WTC11 (cell line): Measurements from ENCODE around the gene ZFYVE16. TPM values are rescaled to one million over a fixed set of nuclear protein-coding genes. Genes with fewer than 3 reads are reported as not detected.

Source experiments
- ATAC-seq: fragments of 200-7000 bp; cut with Tn5 transposase; 2 replicates; pipeline ENCODE4 v1.10.0; 2021; ENCODE audit warnings: mild to moderate bottlenecking, moderate library complexity
- CTCF ChIA-PET: fragments of 300-600 bp; sonication (Branson Sonifier 250); formaldehyde crosslinking; loops from one replicate; lab custom pipeline; 2021; ENCODE audit warnings: antibody characterized with exemption; lab: Charles Lee
- POLR2A ChIA-PET: fragments of 350-600 bp; sonication (Branson Sonifier 250); formaldehyde crosslinking; loops from one replicate; lab custom pipeline; 2021; ENCODE audit warnings: antibody characterized with exemption; lab: Charles Lee
- DNase-seq: peaks from one replicate; pipeline ENCODE4 v3.0.0; 2021; ENCODE audit warnings: low spot score
- H3K27ac Mint-ChIP-seq: 2 replicates; pipeline ENCODE4 v1.8.0; 2021; ENCODE audit warnings: mixed read lengths
- H3K27me3 Mint-ChIP-seq: 2 replicates; pipeline ENCODE4 v1.8.0; 2021; ENCODE audit warnings: low read depth, mild to moderate bottlenecking, moderate library complexity, mixed read lengths
- H3K36me3 Mint-ChIP-seq: 2 replicates; pipeline ENCODE4 v1.8.0; 2021; ENCODE audit warnings: mixed read lengths
- H3K4me1 Mint-ChIP-seq: 2 replicates; pipeline ENCODE4 v1.8.0; 2022; ENCODE audit warnings: mixed read lengths
- H3K4me3 Mint-ChIP-seq: 2 replicates; pipeline ENCODE4 v1.8.0; 2021; ENCODE audit warnings: mild to moderate bottlenecking, moderate library complexity, mixed read lengths
- H3K9me3 Mint-ChIP-seq: 2 replicates; pipeline ENCODE4 v1.8.0; 2021; ENCODE audit warnings: mixed read lengths
- AFF4 ChIP-seq: sonication (generic); formaldehyde crosslinking; IDR thresholded peaks from 2 replicates; pipeline ENCODE4 v1.8.1; 2023; ENCODE audit warnings: mild to moderate bottlenecking, missing genetic modification reagents, borderline replicate concordance
- ARID4B ChIP-seq: sonication (generic); formaldehyde crosslinking; IDR thresholded peaks from 2 replicates; pipeline ENCODE4 v1.8.0; 2023; ENCODE audit warnings: missing genetic modification reagents, mild to moderate bottlenecking, borderline replicate concordance
- CREB1 ChIP-seq: sonication (generic); formaldehyde crosslinking; IDR thresholded peaks from 2 replicates; pipeline ENCODE4 v1.8.0; 2023; ENCODE audit warnings: mild to moderate bottlenecking, missing genetic modification reagents
- ELF4 ChIP-seq: sonication (generic); formaldehyde crosslinking; IDR thresholded peaks from 2 replicates; pipeline ENCODE4 v1.8.1; 2022; ENCODE audit warnings: low read depth, mild to moderate bottlenecking, moderate library complexity, missing genetic modification reagents
- FOXP1 ChIP-seq: sonication (generic); formaldehyde crosslinking; IDR thresholded peaks from 2 replicates; pipeline ENCODE4 v1.8.0; 2022; ENCODE audit warnings: missing genetic modification reagents, mild to moderate bottlenecking, moderate library complexity, borderline replicate concordance
- HMGA2 ChIP-seq: fragments of 250-450 bp; sonication (Bioruptor Pico); IDR thresholded peaks from 2 replicates; pipeline ENCODE4 v1.4.0; 2021; ENCODE audit warnings: mild to moderate bottlenecking, moderate library complexity
- KAT7 ChIP-seq: sonication (generic); formaldehyde crosslinking; IDR thresholded peaks from 2 replicates; pipeline ENCODE4 v1.8.1; 2023; ENCODE audit warnings: missing genetic modification reagents, mild to moderate bottlenecking, borderline replicate concordance
- NFATC4 ChIP-seq: fragments of 250-450 bp; sonication (Bioruptor Pico); IDR thresholded peaks from 2 replicates; pipeline ENCODE4 v1.9.0; 2021; ENCODE audit warnings: mild to moderate bottlenecking
- SMAD3 ChIP-seq: sonication (generic); formaldehyde crosslinking; IDR thresholded peaks from 2 replicates; pipeline ENCODE4 v1.8.0; 2022; ENCODE audit warnings: missing genetic modification reagents, mild to moderate bottlenecking, borderline replicate concordance
- TCF7 ChIP-seq: sonication (generic); formaldehyde crosslinking; IDR thresholded peaks from 2 replicates; pipeline ENCODE4 v1.8.0; 2022; ENCODE audit warnings: mild to moderate bottlenecking, low read depth, missing genetic modification reagents, moderate library complexity
- TEAD1 ChIP-seq: sonication (generic); formaldehyde crosslinking; IDR thresholded peaks from 2 replicates; pipeline ENCODE4 v1.8.0; 2022; ENCODE audit warnings: mild to moderate bottlenecking, missing genetic modification reagents
- TEAD4 ChIP-seq: sonication (generic); formaldehyde crosslinking; IDR thresholded peaks from 2 replicates; pipeline ENCODE4 v1.8.0; 2022; ENCODE audit warnings: mild to moderate bottlenecking, missing genetic modification reagents
- TP53 ChIP-seq: sonication (generic); formaldehyde crosslinking; IDR thresholded peaks from 2 replicates; pipeline ENCODE4 v1.8.1; 2023; ENCODE audit warnings: mild to moderate bottlenecking, missing genetic modification reagents
- ZNF219 ChIP-seq: sonication (generic); formaldehyde crosslinking; IDR thresholded peaks from 2 replicates; pipeline ENCODE4 v1.8.0; 2023; ENCODE audit warnings: missing genetic modification reagents, mild to moderate bottlenecking, borderline replicate concordance
- ZNF232 ChIP-seq: sonication (generic); formaldehyde crosslinking; IDR thresholded peaks from 2 replicates; pipeline ENCODE4 v1.8.0; 2022; ENCODE audit warnings: mild to moderate bottlenecking, missing genetic modification reagents
- ZNF317 ChIP-seq: sonication (generic); formaldehyde crosslinking; IDR thresholded peaks from 2 replicates; pipeline ENCODE4 v1.8.1; 2023; ENCODE audit warnings: low read depth, mild to moderate bottlenecking, moderate library complexity, missing genetic modification reagents, borderline replicate concordance
- total RNA-seq: library from RNA; stranded (reverse); gene quantifications from 3 replicates; pipeline ENCODE4 v1.2.3, GENCODE V29; 2021
- TF ChIP-seq, protein P1 (sequence below): sonication (generic); formaldehyde crosslinking; IDR thresholded peaks from 2 replicates; pipeline ENCODE4 v1.8.0; 2022; ENCODE audit warnings: mild to moderate bottlenecking, missing genetic modification reagents
- TF ChIP-seq, protein P2 (sequence below): sonication (generic); formaldehyde crosslinking; IDR thresholded peaks from 2 replicates; pipeline ENCODE4 v1.8.1; 2023; ENCODE audit warnings: mild to moderate bottlenecking, missing genetic modification reagents

Gene ZFYVE16
- total RNA-seq, 1 experiment from 2014 or later = 25.3 TPM

GRCh38 chr5:80360914-80361444 is 46.9 kb upstream of the ZFYVE16 start:
- H3K27me3 Mint-ChIP-seq = no peaks in the 10 kb centered on the region; the same call in 1 of the 2 replicates
- no peak for DNase-seq
- H3K36me3 Mint-ChIP-seq = no peaks in the 10 kb centered on the region
- no peak for ATAC-seq
- H3K9me3 Mint-ChIP-seq = peaks cover 15% of the 10 kb centered on the region; the same call in 1 of the 2 replicates
- TF ChIP-seq CREB1 (CRISPR knock-in tag) = no peak
- TF ChIP-seq, protein P1, sequence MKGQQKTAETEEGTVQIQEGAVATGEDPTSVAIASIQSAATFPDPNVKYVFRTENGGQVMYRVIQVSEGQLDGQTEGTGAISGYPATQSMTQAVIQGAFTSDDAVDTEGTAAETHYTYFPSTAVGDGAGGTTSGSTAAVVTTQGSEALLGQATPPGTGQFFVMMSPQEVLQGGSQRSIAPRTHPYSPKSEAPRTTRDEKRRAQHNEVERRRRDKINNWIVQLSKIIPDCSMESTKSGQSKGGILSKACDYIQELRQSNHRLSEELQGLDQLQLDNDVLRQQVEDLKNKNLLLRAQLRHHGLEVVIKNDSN (CRISPR knock-in tag) = no peak
- no peak for TF ChIP-seq ARID4B (CRISPR knock-in tag)
- no peaks in the 10 kb centered on the region for H3K4me1 Mint-ChIP-seq
- no peak overlapping the region for H3K27ac Mint-ChIP-seq
- ChIA-PET CTCF (no interaction called here), POLR2A (no interaction called here)
- no peak overlapping the region for H3K4me3 Mint-ChIP-seq

DNA sequence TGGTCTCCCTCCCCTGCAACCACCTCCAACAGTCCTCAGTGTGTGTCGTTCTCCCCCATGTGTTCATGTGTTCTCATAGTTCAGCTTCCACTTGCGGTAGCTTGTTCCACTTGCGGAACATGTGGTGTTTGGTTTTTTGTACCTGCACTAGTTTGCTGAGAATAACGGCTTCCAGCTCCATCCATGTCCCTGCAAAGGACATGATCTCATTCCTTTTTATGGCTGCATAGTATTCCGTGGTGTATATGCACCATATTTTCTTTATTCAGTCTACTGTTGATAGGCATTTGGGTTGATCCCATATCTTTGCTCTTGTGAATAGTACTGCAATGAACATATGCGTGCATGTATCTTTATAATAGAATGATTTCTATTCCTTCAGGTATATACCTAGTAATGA is 43.0 kb upstream of the ZFYVE16 start:
- no peaks in the 10 kb centered on the region; the same call in 1 of the 2 replicates for H3K27me3 Mint-ChIP-seq
- CTCF ChIA-PET = interaction anchor here (0.6 kb wide), 1 partner anchor 306 kb away, joined by 3 read pairs; no protein-coding TSS in a partner anchor
- H3K36me3 Mint-ChIP-seq = no peaks in the 10 kb centered on the region
- TF ChIP-seq, protein P2, sequence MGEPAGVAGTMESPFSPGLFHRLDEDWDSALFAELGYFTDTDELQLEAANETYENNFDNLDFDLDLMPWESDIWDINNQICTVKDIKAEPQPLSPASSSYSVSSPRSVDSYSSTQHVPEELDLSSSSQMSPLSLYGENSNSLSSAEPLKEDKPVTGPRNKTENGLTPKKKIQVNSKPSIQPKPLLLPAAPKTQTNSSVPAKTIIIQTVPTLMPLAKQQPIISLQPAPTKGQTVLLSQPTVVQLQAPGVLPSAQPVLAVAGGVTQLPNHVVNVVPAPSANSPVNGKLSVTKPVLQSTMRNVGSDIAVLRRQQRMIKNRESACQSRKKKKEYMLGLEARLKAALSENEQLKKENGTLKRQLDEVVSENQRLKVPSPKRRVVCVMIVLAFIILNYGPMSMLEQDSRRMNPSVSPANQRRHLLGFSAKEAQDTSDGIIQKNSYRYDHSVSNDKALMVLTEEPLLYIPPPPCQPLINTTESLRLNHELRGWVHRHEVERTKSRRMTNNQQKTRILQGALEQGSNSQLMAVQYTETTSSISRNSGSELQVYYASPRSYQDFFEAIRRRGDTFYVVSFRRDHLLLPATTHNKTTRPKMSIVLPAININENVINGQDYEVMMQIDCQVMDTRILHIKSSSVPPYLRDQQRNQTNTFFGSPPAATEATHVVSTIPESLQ = no peak
- TF ChIP-seq TP53 (CRISPR knock-in tag) (no peak), ARID4B (CRISPR knock-in tag) (no peak), TEAD4 (CRISPR knock-in tag) (no peak), SMAD3 (no peak), FOXP1 (no peak), ELF4 (CRISPR knock-in tag) (no peak), KAT7 (no peak), NFATC4 (no peak), TCF7 (CRISPR knock-in tag) (no peak), ZNF219 (no peak), HMGA2 (no peak), AFF4 (CRISPR knock-in tag) (no peak), ZNF317 (CRISPR knock-in tag) (no peak), ZNF232 (CRISPR knock-in tag) (no peak), TEAD1 (CRISPR knock-in tag) (no peak)

More for the DNA sequence above, 43.0 kb upstream of the ZFYVE16 start:
- H3K27ac Mint-ChIP-seq = no peak overlapping the region
- peaks cover 7% of the 10 kb centered on the region; the same call in 1 of the 2 replicates for H3K9me3 Mint-ChIP-seq
- H3K4me1 Mint-ChIP-seq = no peaks in the 10 kb centered on the region
- no peak overlapping the region for H3K4me3 Mint-ChIP-seq
- no peak for ATAC-seq
- no peak for DNase-seq
- POLR2A ChIA-PET = no interaction called here
